Measurements from ENCODE around the gene ITGA4.

ITGA4 gene

GRCh38 chr2:181456660-181457120 lies 496 bp upstream of the ITGA4 start:
- intact Hi-C loops (cut with DNase I): no loop called here
- peak in 3 of 42 donors; percentile 1 to 25 (median 19) for DNase-seq

DNA sequence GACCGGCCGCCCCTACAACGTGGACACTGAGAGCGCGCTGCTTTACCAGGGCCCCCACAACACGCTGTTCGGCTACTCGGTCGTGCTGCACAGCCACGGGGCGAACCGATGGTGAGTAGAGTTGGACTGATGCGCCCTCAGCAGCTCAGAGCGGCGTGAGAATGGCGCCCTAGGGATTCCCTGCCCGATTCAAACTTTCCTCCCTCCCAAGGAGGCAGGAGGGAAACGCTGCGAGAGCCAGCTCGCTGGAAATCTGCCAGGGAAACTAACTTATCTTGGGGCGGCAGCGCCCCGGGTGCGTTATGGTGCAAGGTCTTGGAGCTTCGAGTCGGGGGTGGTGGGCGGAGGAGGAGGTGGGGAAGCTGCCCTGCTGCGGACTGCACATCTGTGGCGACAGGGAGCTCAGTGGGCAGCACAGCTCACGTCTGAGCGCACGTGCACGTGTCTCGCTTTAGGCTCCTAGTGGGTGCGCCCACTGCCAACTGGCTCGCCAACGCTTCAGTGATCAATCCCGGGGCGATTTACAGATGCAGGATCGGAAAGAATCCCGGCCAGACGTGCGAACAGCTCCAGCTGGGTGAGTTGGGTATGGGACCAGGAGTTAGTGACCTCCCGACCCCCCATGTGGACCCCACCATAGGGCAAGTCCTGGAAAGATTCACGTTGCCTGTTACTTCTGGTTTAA lies 697 bp downstream of the ITGA4 start:
- DNase-seq: peak in 11 of 42 donors; percentile 1 to 42 (median 7)
- intact Hi-C loops (cut with DNase I): no loop called here

DNA sequence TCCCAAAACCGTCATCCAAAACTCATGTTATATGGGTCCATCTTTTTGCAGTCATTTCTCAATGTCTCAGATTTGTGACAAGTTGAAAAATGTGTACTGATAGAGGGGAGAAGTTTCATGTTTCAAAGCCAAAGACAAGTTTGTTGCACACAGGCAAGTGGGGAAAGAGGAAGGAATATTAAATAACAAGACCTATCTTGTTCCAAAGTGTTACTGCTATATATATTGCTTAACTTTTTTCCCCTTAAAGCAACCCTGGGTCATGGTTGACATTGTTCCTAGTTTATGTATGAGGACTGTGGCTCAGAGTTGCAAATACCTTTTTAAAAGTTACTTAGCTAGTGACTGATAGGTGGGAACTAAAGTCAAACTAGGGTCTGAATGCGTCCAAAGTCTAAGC lies 1.7 kb downstream of the ITGA4 start:
- intact Hi-C loops (cut with DNase I): no loop called here

DNA sequence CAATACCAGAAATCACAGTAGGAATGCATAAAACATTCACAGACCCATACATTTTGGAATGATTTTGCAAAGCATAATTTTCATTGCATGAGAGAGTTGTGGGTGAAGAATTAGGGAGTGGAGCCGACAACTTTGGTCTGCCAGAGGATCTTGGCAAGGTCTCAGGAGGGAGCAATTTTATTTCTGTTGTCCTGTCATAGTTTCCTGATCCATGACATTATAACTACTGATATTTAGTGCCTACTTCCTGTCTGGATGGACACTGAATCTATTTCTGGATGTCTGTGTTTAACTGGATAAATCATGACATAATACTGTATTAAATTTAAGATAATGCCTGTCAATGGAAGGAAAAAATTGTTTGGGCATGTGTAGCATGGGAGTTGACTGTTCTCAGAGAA lies 2.4 kb downstream of the ITGA4 start:
- intact Hi-C loops (cut with DNase I): no loop called here
- no peak for DNase-seq

More for the DNA sequence above, 1.7 kb downstream of the ITGA4 start:
- DNase-seq: no peak

DNA sequence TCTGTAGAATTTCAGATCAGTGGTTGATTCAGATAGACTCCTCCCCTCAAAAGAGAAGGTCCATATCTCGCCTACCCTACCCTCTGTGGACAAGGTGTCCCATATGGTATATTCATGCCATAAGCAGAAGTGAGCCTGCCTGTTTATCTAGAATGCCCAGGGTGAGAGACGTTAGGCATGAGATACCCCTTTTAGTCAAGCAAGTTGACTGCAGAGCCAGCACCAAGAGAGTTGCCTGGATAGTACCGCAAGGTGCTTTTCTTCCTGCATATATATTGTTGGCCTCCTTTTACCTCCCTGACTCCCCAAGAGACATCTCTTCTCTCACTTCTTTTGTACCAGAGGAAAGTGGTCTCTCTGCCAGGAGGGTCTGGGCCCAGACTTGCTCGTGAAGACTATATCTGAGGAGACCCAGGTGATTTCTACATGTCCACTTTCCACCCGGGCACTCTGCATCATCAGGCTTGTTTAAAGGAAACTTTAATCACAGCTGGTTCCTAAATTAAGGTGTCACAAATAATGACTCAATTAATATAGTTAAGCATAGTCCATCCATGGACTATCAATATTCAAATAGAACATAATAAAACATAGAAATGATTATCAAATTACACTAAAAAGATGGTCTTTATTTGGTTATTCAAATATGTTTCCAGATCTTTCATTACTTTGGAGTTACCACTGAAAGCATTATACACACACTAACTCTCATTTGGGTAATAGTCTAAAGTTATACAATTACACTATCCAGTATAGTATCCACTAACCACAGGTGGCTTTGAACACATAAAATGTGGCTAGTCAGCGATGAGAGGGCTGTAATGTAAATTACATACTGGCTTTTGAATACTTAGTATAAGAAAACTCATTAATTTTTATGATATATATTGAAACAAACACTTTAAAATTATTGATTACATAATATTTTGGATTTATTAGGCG lies 4.1 kb downstream of the ITGA4 start:
- no peak for DNase-seq
- intact Hi-C loops (cut with DNase I): no loop called here

GRCh38 chr2:181462033-181462432 lies 4.8 kb downstream of the ITGA4 start:
- no peak for DNase-seq
- intact Hi-C loops (cut with DNase I): no loop called here

DNA sequence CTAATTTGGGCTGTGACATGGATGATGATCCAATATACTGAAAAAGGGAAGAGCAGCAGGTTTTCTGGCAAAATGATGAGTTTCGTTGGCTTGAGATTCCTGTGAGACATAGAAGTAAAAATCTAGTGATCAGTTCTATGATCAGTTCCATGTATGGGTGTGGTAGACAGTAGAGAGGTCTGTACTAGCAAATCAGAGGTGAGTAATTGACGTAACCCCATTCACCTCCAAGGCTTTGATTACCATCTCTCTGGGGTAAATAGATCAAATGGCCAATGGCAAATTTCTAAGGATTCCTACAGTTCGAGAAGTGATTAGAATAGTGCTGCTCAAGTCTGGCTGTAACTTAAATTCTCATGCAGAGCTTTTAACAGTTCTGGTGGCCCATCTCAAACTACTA lies 6.4 kb downstream of the ITGA4 start:
- intact Hi-C loops (cut with DNase I): no loop called here
- DNase-seq: no peak

DNA sequence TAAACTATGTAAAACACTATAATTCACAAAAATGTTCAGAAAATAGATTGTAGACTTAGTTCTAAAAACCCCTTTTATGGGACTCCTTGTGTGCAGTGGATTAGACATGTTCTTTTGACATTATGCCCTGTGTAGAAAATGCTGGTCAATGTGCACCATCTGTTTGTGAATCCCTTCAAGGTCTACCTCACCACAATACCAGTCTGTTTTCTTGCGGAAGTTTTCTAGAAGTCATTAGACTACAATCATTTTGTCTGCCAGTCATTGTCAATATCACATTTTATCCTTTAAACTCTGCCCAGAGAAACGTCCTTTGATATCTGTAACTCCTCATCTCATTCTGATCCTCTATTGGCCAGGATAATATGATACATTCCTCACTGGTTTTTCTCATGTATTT lies 7.8 kb downstream of the ITGA4 start:
- intact Hi-C loops (cut with DNase I): no loop called here

DNA sequence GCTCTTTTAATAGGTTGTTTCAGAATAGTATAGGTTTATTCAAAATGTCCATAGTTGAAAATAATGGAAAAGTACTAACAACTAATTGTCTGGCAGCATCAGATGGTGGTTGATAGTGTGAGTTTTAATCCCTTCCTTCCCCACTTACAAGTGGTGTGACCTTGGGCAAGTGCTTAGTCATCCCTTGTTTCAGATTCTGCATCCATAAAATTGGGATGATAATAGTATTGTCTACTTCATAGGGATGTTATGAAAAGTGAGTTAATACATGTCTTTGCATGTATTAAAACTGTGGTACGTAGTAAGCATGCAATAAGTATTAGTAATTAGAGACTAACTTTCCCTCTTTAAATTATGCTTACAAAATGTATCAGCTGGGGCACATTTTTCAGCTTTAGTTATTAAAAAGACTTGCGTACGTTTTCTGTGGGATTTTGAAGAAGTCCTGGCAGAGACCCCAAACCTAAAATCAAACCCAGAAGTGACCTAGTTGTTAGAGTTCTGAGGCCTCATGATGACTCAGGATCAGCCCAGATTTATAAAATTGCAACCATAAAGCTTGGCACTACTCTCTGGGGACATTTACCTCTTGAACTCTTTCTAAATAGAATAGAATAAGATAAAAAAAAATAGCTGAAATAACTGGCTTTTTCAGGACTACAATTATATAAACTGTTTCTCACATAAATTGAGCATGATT lies 8.6 kb downstream of the ITGA4 start:
- no peak for DNase-seq
- intact Hi-C loops (cut with DNase I): no loop called here

More for the DNA sequence above, 7.8 kb downstream of the ITGA4 start:
- DNase-seq: no peak

GRCh38 chr2:181466661-181467576 lies 9.7 kb downstream of the ITGA4 start:
- intact Hi-C loops (cut with DNase I): no loop called here
- DNase-seq: peak; percentile 25 to 90 (median 75)

DNA sequence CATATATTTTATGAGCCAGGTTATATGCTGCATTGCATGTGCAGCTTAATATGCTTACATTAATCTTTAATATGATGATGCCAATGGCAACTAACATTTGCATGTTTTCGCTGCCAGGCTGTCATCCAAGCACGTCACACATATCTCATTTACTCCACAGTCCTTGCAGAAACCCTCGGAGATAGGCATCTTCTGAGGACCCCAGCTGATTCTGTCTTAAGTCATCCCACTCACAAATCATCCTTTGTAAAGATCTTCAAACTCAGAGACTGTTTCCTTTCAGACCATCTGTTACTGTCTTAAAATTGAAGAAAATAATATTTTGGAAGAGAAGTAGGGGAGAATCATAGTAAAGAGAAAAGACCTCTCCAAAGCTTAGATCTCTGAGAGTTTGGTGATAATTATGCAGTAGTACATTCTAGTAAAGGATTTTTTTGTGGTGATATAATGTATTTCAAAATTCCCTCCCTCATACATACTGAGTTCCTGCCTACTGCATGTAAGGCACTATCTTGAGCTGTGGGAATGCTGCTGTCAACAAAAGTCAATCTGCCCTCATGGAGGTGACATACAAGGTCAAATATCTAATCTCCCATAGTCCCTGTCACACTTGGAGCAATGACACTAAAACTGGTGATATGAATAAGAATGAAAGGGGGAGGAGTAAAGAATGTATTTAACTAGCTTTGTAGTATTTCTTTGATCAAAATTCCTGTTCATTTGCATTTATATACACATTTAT lies 11.0 kb downstream of the ITGA4 start:
- intact Hi-C loops (cut with DNase I): no loop called here
- no peak for DNase-seq

- no peak for DNase-seq
- intact Hi-C loops (cut with DNase I): no loop called here
These were observed 11.6 kb downstream of the ITGA4 start for GRCh38 chr2:181468811-181469210.

GRCh38 chr2:181471226-181471625 lies 14.0 kb downstream of the ITGA4 start:
- intact Hi-C loops (cut with DNase I): no loop called here

GRCh38 chr2:181471783-181472182 lies 14.6 kb downstream of the ITGA4 start:
- no peak for DNase-seq
- intact Hi-C loops (cut with DNase I): no loop called here

More at GRCh38 chr2:181471226-181471625, 14.0 kb downstream of the ITGA4 start:
- DNase-seq: no peak

DNA sequence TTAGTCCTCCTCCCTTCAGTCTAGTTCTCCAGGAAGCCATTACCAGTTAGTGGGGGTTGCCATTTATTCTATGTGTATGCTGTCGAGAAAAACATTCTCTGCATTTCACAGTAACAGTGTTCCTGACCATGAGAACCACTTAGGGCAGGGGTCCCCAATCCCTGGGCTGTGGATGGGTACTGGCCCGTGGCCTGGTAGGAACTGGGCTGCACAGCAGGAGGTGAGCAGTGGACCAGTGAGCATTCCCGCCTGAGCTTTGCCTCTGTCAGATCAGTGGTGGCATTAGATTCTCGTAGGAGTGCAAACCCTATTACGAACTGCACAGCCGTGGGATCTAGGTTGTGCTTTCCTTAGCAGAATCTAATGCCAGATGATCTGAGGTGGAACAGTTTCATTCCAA lies 15.8 kb downstream of the ITGA4 start:
- DNase-seq: no peak
- intact Hi-C loops (cut with DNase I): no loop called here

DNA sequence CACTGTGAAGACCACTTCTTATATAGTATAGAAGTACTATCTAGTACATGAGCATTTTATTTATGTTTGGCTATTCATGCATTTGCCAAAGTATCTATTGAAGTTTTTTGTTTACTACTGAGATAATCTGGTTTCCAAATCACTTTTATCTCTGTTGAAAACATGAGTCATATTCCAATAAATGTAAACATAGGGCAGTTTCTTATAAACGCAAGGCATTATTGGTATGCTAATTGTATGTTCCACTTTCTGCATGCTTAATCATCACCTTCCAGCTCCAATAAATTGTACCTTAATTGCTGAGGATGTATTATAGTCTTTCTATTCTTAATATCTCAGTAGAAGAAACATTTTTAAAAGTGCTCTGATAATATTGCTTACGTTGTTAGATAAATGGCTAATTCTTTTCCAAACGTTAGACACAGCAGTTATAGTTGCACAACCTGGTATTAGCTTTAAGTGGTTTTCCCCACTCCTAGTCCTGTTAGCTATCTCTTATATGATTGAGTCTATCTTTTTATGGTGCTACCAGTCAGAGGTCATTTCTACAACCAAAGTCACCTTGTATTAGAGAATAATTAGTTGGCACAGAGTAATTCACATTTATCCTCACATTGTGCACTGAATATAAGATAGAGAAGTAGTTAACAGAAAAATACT lies 17.2 kb downstream of the ITGA4 start:
- intact Hi-C loops (cut with DNase I): no loop called here

DNA sequence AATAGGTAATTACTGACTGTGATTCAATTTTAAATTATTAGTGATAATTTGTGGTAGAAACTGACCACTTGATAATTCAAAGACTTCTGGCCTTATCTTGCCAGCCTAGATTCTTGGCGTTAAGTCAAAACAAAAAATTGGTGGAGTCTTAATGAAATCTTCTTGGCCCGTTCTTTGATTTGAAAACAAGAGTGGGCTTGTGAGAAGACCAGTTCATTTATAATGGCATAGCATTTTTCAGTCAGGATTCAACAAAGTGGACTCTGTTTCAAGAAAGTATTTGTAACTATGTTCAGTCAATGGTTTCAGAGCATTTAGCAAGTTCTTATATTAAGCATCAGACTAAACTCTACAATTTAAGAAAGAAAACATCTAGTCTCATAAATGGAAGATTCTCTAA lies 26.0 kb downstream of the ITGA4 start:
- DNase-seq: no peak
- intact Hi-C loops (cut with DNase I): no loop called here

More for the DNA sequence above, 17.2 kb downstream of the ITGA4 start:
- DNase-seq: no peak

All from head of caudate nucleus (tissue), 42 donors.